K562 (cell line): Measurements from ENCODE around the gene GART. TPM values are rescaled to one million over a fixed set of nuclear protein-coding genes. Genes with fewer than 3 reads are reported as not detected.

Source experiments
- CBX8 ChIP-seq: fragments of 200-600 bp; sonication (generic); IDR thresholded peaks from 2 replicates; pipeline ENCODE4 v1.6.1; 2012; ENCODE audit warnings: borderline replicate concordance, mixed run types, low read depth, mild to moderate bottlenecking, moderate library complexity, mixed read lengths, low read length, control low read depth, inconsistent platforms; ENCODE audit not compliant: poor library complexity, severe bottlenecking; ENCODE audit errors: extremely low read depth
- GTF2E2 ChIP-seq: fragments of 200-800 bp; sonication (Bioruptor generic); IDR thresholded peaks from 2 replicates; pipeline ENCODE4 v1.6.1; 2016; ENCODE audit warnings: missing genetic modification characterization, missing compliant biosample characterization
- HINFP ChIP-seq: fragments of 450-650 bp; conservative IDR thresholded peaks from 2 replicates; pipeline ENCODE4 v1.6.1; 2016; ENCODE audit warnings: missing genetic modification characterization, low read depth, mild to moderate bottlenecking, control low read depth, missing compliant biosample characterization
- KAT7 ChIP-seq: sonication (generic); formaldehyde crosslinking; IDR thresholded peaks from 2 replicates; pipeline ENCODE4 v1.8.0; 2022; ENCODE audit warnings: missing genetic modification reagents, mild to moderate bottlenecking, borderline replicate concordance
- MXI1 ChIP-seq: IDR thresholded peaks from 2 replicates; pipeline ENCODE4 v1.6.1; 2011; ENCODE audit warnings: low read depth, mild to moderate bottlenecking, improper control_type of control experiment, low read length
- NKRF ChIP-seq: fragments of 450-650 bp; IDR thresholded peaks from 2 replicates; pipeline ENCODE4 v1.6.1; 2016; ENCODE audit warnings: borderline replicate concordance
- PCBP2 ChIP-seq: fragments of 200-400 bp; formaldehyde crosslinking; IDR thresholded peaks from 2 replicates; pipeline ENCODE4 v1.6.1; 2018; ENCODE audit warnings: low read length, low read depth, mild to moderate bottlenecking, moderate library complexity; ENCODE audit not compliant: poor library complexity, severe bottlenecking
- POLR2B ChIP-seq: fragments of 450-650 bp; IDR thresholded peaks from 2 replicates; pipeline ENCODE4 v1.6.1; 2018; ENCODE audit warnings: low read depth; ENCODE audit not compliant: partially characterized antibody
- PTTG1 ChIP-seq: fragments of 450-650 bp; IDR thresholded peaks from 2 replicates; pipeline ENCODE4 v1.6.1; 2016; ENCODE audit warnings: low read depth, mild to moderate bottlenecking, missing genetic modification characterization, missing compliant biosample characterization
- RCOR1 ChIP-seq, 2 experiments: IDR thresholded peaks; 2 replicates each; pipeline ENCODE4 v1.6.1; 2012; ENCODE audit warnings: low read depth in 2 of 2, low read length in 2 of 2, borderline replicate concordance in 1 of 2, improper control_type of control experiment in 1 of 2
- RNF2 ChIP-seq: sonication (generic); IDR thresholded peaks from 2 replicates; pipeline ENCODE4 v1.6.1; 2016
- SMC3 ChIP-seq: conservative IDR thresholded peaks from 2 replicates; pipeline ENCODE4 v1.6.1; 2011; ENCODE audit warnings: low read depth, low read length, improper control_type of control experiment; ENCODE audit not compliant: insufficient read depth
- ZC3H4 ChIP-seq: sonication (generic); formaldehyde crosslinking; IDR thresholded peaks from 2 replicates; pipeline ENCODE4 v1.9.0; 2021; ENCODE audit warnings: missing genetic modification reagents, borderline replicate concordance
- ZNF354B ChIP-seq: fragments of 250-450 bp; sonication (Bioruptor Pico); IDR thresholded peaks from 2 replicates; pipeline ENCODE4 v1.4.0; 2020
- ZNF449 ChIP-seq: fragments of 250-450 bp; sonication (Bioruptor Pico); IDR thresholded peaks from 2 replicates; pipeline ENCODE4 v1.8.0; 2022; ENCODE audit warnings: moderate library complexity, mild to moderate bottlenecking, inconsistent platforms
- ZNF551 ChIP-seq: fragments of 250-450 bp; sonication (Bioruptor Pico); IDR thresholded peaks from 2 replicates; pipeline ENCODE4 v1.5.0; 2021; ENCODE audit warnings: mild to moderate bottlenecking, moderate library complexity
- ZNF639 ChIP-seq, 2 experiments: fragments of 200-800 bp in 1 of 2; sonication (Bioruptor generic) in 1 of 2; sonication (generic) in 1 of 2; formaldehyde crosslinking in 1 of 2; IDR thresholded peaks in 1 of 2; conservative IDR thresholded peaks in 1 of 2; 2 replicates each; pipeline versions ENCODE4 v1.5.0 to v1.6.1; 2016 to 2020; ENCODE audit warnings: missing compliant biosample characterization in 1 of 2, missing genetic modification characterization in 1 of 2, missing genetic modification reagents in 1 of 2
- ZNF717 ChIP-seq: fragments of 250-450 bp; sonication (Bioruptor Pico); IDR thresholded peaks from 2 replicates; pipeline ENCODE4 v1.5.0; 2021
- polyA plus RNA-seq, 8 experiments: library from polyadenylated mRNA; depleted of rRNA in 4 of 8; stranded (reverse) in 5 of 8; unstranded in 3 of 8; fragments of >200 nt; fragmentation: Nextera tagmentation in 2 of 8; fragmentation: Illumina TruSeq in 1 of 8; extraction: Ambion mirVana in 2 of 8; extraction: Trizol in 1 of 8; gene quantifications; 2 replicates each; pipeline versions ENCODE4 v1.2.1 to v1.2.3, GENCODE V29; 2011 to 2014; ENCODE audit warnings: inconsistent platforms in 1 of 8, missing spikeins in 1 of 8
- total RNA-seq, 7 experiments: library from RNA; depleted of rRNA in 6 of 7; stranded (reverse); fragments of >200 nt in 6 of 7; fragmentation: Illumina TruSeq in 2 of 7; extraction: Trizol in 2 of 7; gene quantifications; 2 replicates each; pipeline versions ENCODE4 v1.2.1 to v1.2.3, GENCODE V29; 2011 to 2021; ENCODE audit warnings: low replicate concordance in 1 of 7

Gene GART
- total and polyA plus RNA-seq, 9 of the 15 experiments (the other 6 are each of a cell fraction or from before 2014, with no cell fraction given) = 141 to 429 (median 349) TPM

- TF ChIP-seq ZNF717 = no peak
- no peak for TF ChIP-seq ZC3H4 (CRISPR knock-in tag)
- TF ChIP-seq ZNF639 (CRISPR knock-in tag; conservative IDR thresholded peaks at IDR 0.05 in 1 of 2, IDR thresholded peaks at IDR 0.05 in 1 of 2) = peak in 1 of 2 experiments; percentile 99; a peak in 2 of 4 replicates
- TF ChIP-seq ZNF551 (CRISPR knock-in tag) = no peak
- TF ChIP-seq SMC3 = peak; percentile 46; the same call in 1 of the 2 replicates
- TF ChIP-seq ZNF449 (CRISPR knock-in tag) = no peak
- no peak for TF ChIP-seq HINFP (tag)
- peak; percentile 78; the same call in 1 of the 2 replicates for TF ChIP-seq KAT7 (CRISPR knock-in tag)
- TF ChIP-seq RCOR1 (IDR thresholded peaks at IDR 0.05; ENCODE audit: borderline replicate concordance in 1 of 2, low read depth in 2 of 2, low read length in 2 of 2) = peak in 1 of 2 experiments; percentile 56; a peak in 1 of 4 replicates
- TF ChIP-seq NKRF = peak; percentile 26; the same call in 1 of the 2 replicates
- no peak for TF ChIP-seq RNF2
- TF ChIP-seq PTTG1 (tag) = no peak
- TF ChIP-seq MXI1 = peak; percentile 13; the same call in 1 of the 2 replicates
- TF ChIP-seq GTF2E2 = peak; percentile 89
- no peak for TF ChIP-seq CBX8
- no peak for TF ChIP-seq ZNF354B (CRISPR knock-in tag)
- no peak for TF ChIP-seq PCBP2
- TF ChIP-seq POLR2B = peak; percentile 67
Observed at GRCh38 chr21:33479679-33480480, 62.0 kb downstream of the GART start, which contains the start of gene TMEM50B (continued).
